HepG2 (cell line): ENCODE data around the gene NIPAL1. TPM values are rescaled to one million over a fixed set of nuclear protein-coding genes. Genes with fewer than 3 reads are reported as not detected.

Experiments
- ATAC-seq: fragments of 200-7000 bp; cut with Tn5 transposase; 3 replicates; pipeline ENCODE4 v1.9.1; 2020; ENCODE audit warnings: mild to moderate bottlenecking, moderate library complexity
- BruUV-seq: library from RNA; stranded (reverse); fragments of 400-500 nt; replicated peaks from 2 replicates; lab custom pipeline; 2021; lab: Mats Ljungman, UMichigan
- CTCF ChIA-PET: fragments of 300-600 bp; formaldehyde crosslinking; extraction: SDS; loops from one replicate; lab custom pipeline; 2021; ENCODE audit warnings: low total read pairs, inconsistent platforms, low intra/inter-chr PET ratio; lab: Yijun Ruan, JAX
- POLR2A ChIA-PET: fragments of 350-600 bp; sonication (Branson Sonifier 250); formaldehyde crosslinking; loops from one replicate; lab custom pipeline; 2020; ENCODE audit warnings: antibody characterized with exemption, inconsistent platforms; lab: Yijun Ruan, JAX
- DNase-seq: peaks from one replicate; pipeline ENCODE4 v3.0.0-alpha.2; 2015; ENCODE audit warnings: low spot score
- FAIRE-seq: peaks from 3 replicates; lab custom pipeline; 2011; peaks lifted over from hg19 to GRCh38; lab: Jason Lieb, UNC
- H2AFZ ChIP-seq: one replicate; pipeline ENCODE4 v1.6.1; 2011; ENCODE audit warnings: low read length, inconsistent platforms
- H3K27ac ChIP-seq: fragments of 300-600 bp; 3 replicates; pipeline ENCODE4 v1.8.0; 2011; ENCODE audit warnings: mixed run types, mild to moderate bottlenecking, mixed read lengths, low read length, inconsistent platforms; ENCODE audit not compliant: insufficient read depth; ENCODE audit errors: extremely low read length
- H3K27me3 ChIP-seq, 2 experiments: fragments of 200-600 bp in 1 of 2; 2 replicates in 1 of 2; 3 replicates in 1 of 2; pipeline versions ENCODE4 v1.6.0 to v1.8.0; 2011; ENCODE audit warnings: low read length in 2 of 2, mild to moderate bottlenecking in 2 of 2, moderate library complexity in 2 of 2, inconsistent platforms in 1 of 2; ENCODE audit not compliant: insufficient read depth in 2 of 2, control insufficient read depth in 1 of 2
- H3K36me3 ChIP-seq, 2 experiments: fragments of 200-600 bp in 1 of 2; replicated peaks in 1 of 2; 2 replicates in 1 of 2; 3 replicates in 1 of 2; pipeline versions ENCODE4 v1.5.1 to v1.8.0; 2011; ENCODE audit warnings: low read length in 2 of 2, inconsistent platforms in 1 of 2; ENCODE audit not compliant: insufficient read depth in 2 of 2, control insufficient read depth in 1 of 2
- H3K4me1 ChIP-seq: 2 replicates; pipeline ENCODE4 v1.5.1; 2012; ENCODE audit warnings: low read length, inconsistent platforms; ENCODE audit not compliant: insufficient read depth
- H3K4me2 ChIP-seq: 2 replicates; pipeline ENCODE4 v1.6.0; 2011; ENCODE audit warnings: low read depth, low read length, inconsistent platforms
- H3K4me3 ChIP-seq, 3 experiments: fragments of 200-600 bp in 1 of 3; sonication (generic), shearing (Covaris generic) in 1 of 3; replicated peaks in 1 of 3; 2 replicates each; pipeline ENCODE4 v1.5.1; 2011 to 2016; ENCODE audit warnings: low read length in 3 of 3, inconsistent platforms in 2 of 3, low read depth in 2 of 3, mild to moderate bottlenecking in 2 of 3, control low read depth in 1 of 3, mixed read lengths in 1 of 3; ENCODE audit not compliant: insufficient read depth in 1 of 3
- H3K79me2 ChIP-seq: one replicate; pipeline ENCODE4 v1.6.1; 2011; ENCODE audit warnings: low read length, inconsistent platforms; ENCODE audit not compliant: insufficient read depth
- H3K9ac ChIP-seq: 2 replicates; pipeline ENCODE4 v1.6.0; 2011; ENCODE audit warnings: mild to moderate bottlenecking, low read depth, low read length, inconsistent platforms; ENCODE audit not compliant: insufficient read depth
- H3K9me3 ChIP-seq: 2 replicates; pipeline ENCODE4 v1.5.1; 2012; ENCODE audit warnings: mild to moderate bottlenecking, low read length
- H4K20me1 ChIP-seq: 2 replicates; pipeline ENCODE4 v1.6.0; 2011; ENCODE audit warnings: inconsistent platforms, mild to moderate bottlenecking, low read length, moderate library complexity; ENCODE audit not compliant: insufficient read depth
- NKX3-1 ChIP-seq: sonication (generic); formaldehyde crosslinking; IDR thresholded peaks from 2 replicates; pipeline ENCODE4 v1.5.0; 2020; ENCODE audit warnings: missing genetic modification reagents
- REPIN1 ChIP-seq: sonication (generic); formaldehyde crosslinking; IDR thresholded peaks from 2 replicates; pipeline ENCODE4 v1.8.0; 2022; ENCODE audit warnings: missing genetic modification reagents, low read depth, mild to moderate bottlenecking, borderline replicate concordance
- WGBS: methylation state at CpG from one replicate; pipeline ENCODE4 v1.1.6; 2017; ENCODE audit warnings: low lambda C conversion rate; 5-methylcytosine and 5-hydroxymethylcytosine counted together
- in situ Hi-C: cut with HindIII; loops from 2 replicates; pipeline ENCODE4 v1.10.0; 2017; ENCODE audit warnings: low pct_unique_long_range_greater_than_20kb; ENCODE audit not compliant: extremely low pct_ligation_motif_present
- intact Hi-C: fragments of 100-400 bp; cut with micrococcal nuclease; formaldehyde crosslinking; loops from one replicate; pipeline ENCODE4 v1.10.0; 2022; ENCODE audit not compliant: unreplicated experiment
- polyA plus RNA-seq, 8 experiments: library from polyadenylated mRNA; depleted of rRNA in 3 of 8; stranded (reverse) in 7 of 8; unstranded in 1 of 8; fragments of >200 nt; fragmentation: Illumina TruSeq in 4 of 8; extraction: Trizol in 4 of 8; gene quantifications; 2 replicates each; pipeline versions ENCODE4 v1.2.1 to v1.2.3, GENCODE V29; 2011 to 2016; ENCODE audit warnings: low read depth in 4 of 8, missing spikeins in 1 of 8, mixed read lengths in 1 of 8; ENCODE audit not compliant: insufficient read depth in 1 of 8
- total RNA-seq, 5 experiments: library from RNA; depleted of rRNA; stranded (reverse); fragments of >200 nt; fragmentation: Illumina TruSeq; extraction: Trizol; gene quantifications; 2 replicates each; pipeline ENCODE4 v1.2.3, GENCODE V29; 2016; ENCODE audit warnings: low read depth in 1 of 5
- TF ChIP-seq, protein P1 (sequence below): sonication (generic); formaldehyde crosslinking; IDR thresholded peaks from 2 replicates; pipeline ENCODE4 v1.4.0; 2020; ENCODE audit warnings: missing genetic modification reagents

The NIPAL1 gene
- total and polyA plus RNA-seq, 2 of the 13 experiments (the other 11 are each of a cell fraction or from before 2014, with no cell fraction given): 1.4 to 3.4 TPM

GRCh38 chr4:48037117-48037462, 20.5 kb downstream of the NIPAL1 start:
- H3K9me3 ChIP-seq: no peaks in the 10 kb centered on the region
- H4K20me1 ChIP-seq: no peaks in the 10 kb centered on the region
- no peak overlapping the region for H3K9ac ChIP-seq
- no peak overlapping the region for H3K4me3 ChIP-seq
- no peaks in the 10 kb centered on the region for H3K79me2 ChIP-seq
- peaks cover 62% of the 10 kb centered on the region for H3K4me1 ChIP-seq
- CTCF ChIA-PET: no interaction called here
- POLR2A ChIA-PET: no interaction called here
- intact Hi-C loops (loop anchor here (10.0 kb wide), 1 partner anchor 308 kb away; the partner anchor contains the start of gene SLAIN2), in situ Hi-C loops (no loop called here)
- ATAC-seq (no peak), FAIRE-seq (no peak), DNase-seq (no peak)
- BruUV-seq: no TSS peak
- H3K4me2 ChIP-seq: no peak overlapping the region
- 96% methylated on average over 2 of the region's 2 CpGs for WGBS
- H3K36me3 ChIP-seq: peaks cover 0 to 1% of the 10 kb centered on the region in 2 experiments; a peak in 1 of 5 replicates
- H3K27me3 ChIP-seq: no peaks in the 10 kb centered on the region
- no peak overlapping the region for H2AFZ ChIP-seq
- TF ChIP-seq NKX3-1 (CRISPR knock-in tag) (no peak), REPIN1 (CRISPR knock-in tag) (no peak)
- TF ChIP-seq, protein P1, sequence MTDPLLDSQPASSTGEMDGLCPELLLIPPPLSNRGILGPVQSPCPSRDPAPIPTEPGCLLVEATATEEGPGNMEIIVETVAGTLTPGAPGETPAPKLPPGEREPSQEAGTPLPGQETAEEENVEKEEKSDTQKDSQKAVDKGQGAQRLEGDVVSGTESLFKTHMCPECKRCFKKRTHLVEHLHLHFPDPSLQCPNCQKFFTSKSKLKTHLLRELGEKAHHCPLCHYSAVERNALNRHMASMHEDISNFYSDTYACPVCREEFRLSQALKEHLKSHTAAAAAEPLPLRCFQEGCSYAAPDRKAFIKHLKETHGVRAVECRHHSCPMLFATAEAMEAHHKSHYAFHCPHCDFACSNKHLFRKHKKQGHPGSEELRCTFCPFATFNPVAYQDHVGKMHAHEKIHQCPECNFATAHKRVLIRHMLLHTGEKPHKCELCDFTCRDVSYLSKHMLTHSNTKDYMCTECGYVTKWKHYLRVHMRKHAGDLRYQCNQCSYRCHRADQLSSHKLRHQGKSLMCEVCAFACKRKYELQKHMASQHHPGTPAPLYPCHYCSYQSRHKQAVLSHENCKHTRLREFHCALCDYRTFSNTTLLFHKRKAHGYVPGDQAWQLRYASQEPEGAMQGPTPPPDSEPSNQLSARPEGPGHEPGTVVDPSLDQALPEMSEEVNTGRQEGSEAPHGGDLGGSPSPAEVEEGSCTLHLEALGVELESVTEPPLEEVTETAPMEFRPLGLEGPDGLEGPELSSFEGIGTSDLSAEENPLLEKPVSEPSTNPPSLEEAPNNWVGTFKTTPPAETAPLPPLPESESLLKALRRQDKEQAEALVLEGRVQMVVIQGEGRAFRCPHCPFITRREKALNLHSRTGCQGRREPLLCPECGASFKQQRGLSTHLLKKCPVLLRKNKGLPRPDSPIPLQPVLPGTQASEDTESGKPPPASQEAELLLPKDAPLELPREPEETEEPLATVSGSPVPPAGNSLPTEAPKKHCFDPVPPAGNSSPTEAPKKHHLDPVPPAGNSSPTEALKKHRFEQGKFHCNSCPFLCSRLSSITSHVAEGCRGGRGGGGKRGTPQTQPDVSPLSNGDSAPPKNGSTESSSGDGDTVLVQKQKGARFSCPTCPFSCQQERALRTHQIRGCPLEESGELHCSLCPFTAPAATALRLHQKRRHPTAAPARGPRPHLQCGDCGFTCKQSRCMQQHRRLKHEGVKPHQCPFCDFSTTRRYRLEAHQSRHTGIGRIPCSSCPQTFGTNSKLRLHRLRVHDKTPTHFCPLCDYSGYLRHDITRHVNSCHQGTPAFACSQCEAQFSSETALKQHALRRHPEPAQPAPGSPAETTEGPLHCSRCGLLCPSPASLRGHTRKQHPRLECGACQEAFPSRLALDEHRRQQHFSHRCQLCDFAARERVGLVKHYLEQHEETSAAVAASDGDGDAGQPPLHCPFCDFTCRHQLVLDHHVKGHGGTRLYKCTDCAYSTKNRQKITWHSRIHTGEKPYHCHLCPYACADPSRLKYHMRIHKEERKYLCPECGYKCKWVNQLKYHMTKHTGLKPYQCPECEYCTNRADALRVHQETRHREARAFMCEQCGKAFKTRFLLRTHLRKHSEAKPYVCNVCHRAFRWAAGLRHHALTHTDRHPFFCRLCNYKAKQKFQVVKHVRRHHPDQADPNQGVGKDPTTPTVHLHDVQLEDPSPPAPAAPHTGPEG: no peak
- TF ChIP-seq, all 625 proteins: peak for 0
- no peak overlapping the region for H3K27ac ChIP-seq
